ENCODE measurements around the gene REEP5. TPM values are rescaled to one million over a fixed set of nuclear protein-coding genes. Genes with fewer than 3 reads are reported as not detected.

The REEP5 gene
- 52.7 and 58.0 TPM in 2 replicates for total RNA-seq

GRCh38 chr5:112921833-112922817 lies at the start of gene REEP5:
Gene REEP5, minus strand, starts transcription at chr5:112922227. Its CDS starts 37 bp downstream, at chr5:112922190.

DNA sequence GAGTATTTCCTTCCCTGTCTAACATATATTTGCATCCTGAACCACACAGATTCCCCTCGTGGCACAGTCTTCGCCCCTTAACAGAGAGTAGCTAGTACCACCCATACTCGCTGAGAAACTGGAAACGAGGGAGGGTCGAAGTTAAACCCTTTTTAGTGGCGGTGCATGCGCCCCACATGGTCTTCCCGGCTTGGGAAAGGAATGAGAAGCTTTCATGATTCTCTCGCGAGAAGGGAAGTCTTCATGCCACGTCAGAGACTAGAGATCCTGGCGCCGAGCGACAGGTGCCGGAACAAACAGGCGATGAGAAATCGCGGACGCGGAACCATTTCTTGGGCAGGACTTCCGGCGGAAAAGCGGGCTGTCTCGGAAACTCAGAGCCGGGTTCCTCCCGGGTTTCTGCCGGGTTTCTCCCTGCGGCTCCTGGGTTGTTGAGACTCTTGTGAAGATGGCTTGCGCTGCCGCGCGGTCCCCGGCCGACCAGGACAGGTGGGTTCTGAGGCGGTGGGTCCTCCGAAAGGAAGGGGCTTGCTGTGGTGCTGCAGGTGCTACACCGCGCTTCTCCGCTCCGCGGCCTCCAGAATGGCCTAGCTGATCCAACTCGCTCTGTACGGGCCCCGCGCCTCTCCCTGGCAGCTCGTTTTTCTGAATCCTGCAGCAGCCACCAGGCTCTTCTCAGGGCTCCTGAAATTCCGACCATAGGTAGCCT lies 60.9 kb downstream of the REEP5 start, which contains the start of gene SRP19:
SRP19 (plus strand) TSS at position 359 of the 709 bp plus-strand sequence; CDS start at position 449, 90 bp downstream.

Other genes starting within 250 kb of the REEP5 start
- gene APC, start 184.3 kb downstream of the REEP5 start, total RNA-seq, result 77.8 and 82.8 TPM in 2 replicates
- gene SRP19, start 60.9 kb downstream of the REEP5 start, total RNA-seq, result 78.3 and 97.2 TPM in 2 replicates
- gene DCP2, start 54.6 kb upstream of the REEP5 start, total RNA-seq, result 62.5 and 69.7 TPM in 2 replicates

Measured in thoracic aorta endothelial cell (primary cell).